GM21576 (cell line): ENCODE results near the gene ACTL9.
"Not testable (repeated sequence)": the region's sequence is repeated elsewhere in the genome, so short reads cannot be mapped to it uniquely, and the experiment has no call there.

Experiments
- ATAC-seq: cut with Tn5 transposase; IDR thresholded peaks from one replicate; pipeline ENCODE4 v1.9.1; 2021; ENCODE audit warnings: mild to moderate bottlenecking, moderate library complexity; ENCODE audit not compliant: unreplicated experiment

ACTL9 gene

GRCh38 chr19:8698433-8699063 lies at the start of gene ACTL9:
Gene ACTL9 (minus strand): TSS chr19:8698795. CDS start chr19:8698701, 94 bp downstream.
- ATAC-seq: no peak

GRCh38 chr19:8739291-8740065 lies 40.9 kb upstream of the ACTL9 start:
- not testable (repeated sequence) for ATAC-seq

DNA sequence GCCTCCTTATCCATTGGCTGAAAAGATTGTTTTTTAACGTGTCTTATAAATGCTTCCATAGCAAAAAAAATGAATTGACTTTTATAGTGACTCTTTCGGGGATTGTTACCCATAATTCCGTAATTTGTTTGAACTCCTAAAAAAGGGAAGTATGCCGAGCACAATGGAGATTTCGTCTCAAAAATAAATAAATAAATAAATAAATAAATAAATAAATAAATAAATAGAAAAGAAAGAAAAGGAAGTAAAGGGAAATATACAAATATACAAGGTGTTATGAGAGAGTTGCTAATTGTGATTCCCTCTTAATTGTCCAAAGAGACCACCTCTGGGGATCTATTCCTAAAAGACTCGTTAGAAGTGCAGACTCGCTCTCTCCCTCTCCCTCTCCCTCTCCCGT lies 39.8 kb upstream of the ACTL9 start:
- no peak for ATAC-seq

- ATAC-seq: no peak
Measured at GRCh38 chr19:8731428-8732169, 33.0 kb upstream of the ACTL9 start.

DNA sequence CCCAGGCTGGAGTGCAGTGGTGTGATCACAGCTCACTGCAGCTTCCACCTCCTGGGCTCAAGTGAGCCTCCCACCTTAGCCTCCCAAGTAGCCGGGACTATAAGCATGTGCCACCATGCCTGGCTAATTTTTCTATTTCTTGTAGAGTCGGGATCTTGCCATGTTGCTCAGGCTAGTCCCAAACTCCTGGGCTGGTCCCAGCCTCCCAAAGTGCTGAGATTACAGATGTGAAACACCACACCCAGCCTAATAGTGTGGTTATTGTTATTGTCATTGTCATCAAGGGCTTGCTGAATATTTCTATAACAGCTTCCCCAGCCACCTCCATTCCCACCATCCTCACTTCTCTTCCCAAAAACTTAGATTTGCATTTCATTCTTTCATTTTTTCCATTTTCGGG lies 25.7 kb upstream of the ACTL9 start:
- no peak for ATAC-seq

DNA sequence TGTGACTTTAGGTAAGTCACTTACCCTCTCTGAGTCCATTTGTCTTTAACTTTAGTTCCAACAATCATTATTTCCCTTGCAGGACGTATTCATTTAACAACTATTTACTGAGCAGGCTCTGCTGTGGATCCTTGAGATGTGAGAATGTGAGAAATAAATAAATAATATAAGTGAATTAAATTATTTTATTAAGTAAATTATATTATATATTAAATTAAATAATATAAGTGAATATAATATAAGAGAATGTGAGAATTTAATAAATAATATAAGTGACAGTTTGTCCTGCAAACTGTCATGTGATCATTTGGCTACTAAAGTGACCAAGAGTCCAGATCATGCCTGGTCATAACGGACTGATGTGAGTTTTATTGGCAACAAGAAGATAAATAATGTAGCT lies 23.4 kb upstream of the ACTL9 start:
- no peak for ATAC-seq

DNA sequence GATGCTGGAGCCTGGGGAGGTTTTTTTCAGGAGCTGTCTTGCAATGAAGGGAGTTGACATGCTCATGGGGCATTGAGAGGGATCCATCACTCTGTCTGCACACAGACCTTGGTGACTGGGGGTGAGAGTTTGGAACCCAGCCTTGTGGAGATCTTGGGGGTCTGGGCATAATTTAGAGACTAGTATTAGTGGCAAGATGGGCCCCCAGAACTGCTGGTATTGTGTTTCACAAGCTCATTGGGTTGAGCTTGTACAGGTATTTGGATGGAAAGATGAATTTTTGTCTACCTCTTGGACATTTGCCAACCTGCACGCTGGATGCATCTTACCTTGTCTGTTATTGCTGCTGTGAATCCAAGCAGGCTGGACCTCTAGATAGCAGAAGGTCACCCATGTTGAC lies 22.7 kb upstream of the ACTL9 start, which contains the start of gene OR2Z1:
Gene OR2Z1, plus strand, starts transcription at position 301 of the 400 bp plus-strand sequence. CDS start 9,395 bp downstream, outside the sequence.
- ATAC-seq: no peak

GRCh38 chr19:8710337-8710736 lies 11.7 kb upstream of the ACTL9 start:
- not testable (repeated sequence) for ATAC-seq

GRCh38 chr19:8705742-8706141 lies 7.1 kb upstream of the ACTL9 start:
- no peak for ATAC-seq

DNA sequence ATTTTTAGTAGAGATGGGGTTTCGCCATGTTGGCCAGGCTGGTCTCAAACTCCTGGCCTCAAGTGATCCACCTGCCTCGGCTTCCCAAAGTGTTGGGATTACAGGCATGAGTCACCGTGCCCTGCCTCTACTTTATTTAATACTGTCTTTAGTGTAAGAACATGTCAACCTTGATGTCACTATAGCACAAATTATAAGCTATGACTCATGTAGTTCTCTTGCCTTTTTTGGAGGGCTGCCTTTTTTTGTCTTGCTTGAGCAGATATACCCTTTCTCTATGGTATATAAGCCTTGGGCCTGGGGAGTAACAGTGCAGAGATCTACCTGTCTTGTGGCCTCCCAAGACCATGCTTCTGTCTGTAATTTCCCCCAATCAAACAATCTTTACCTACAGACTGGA lies 6.7 kb upstream of the ACTL9 start:
- not testable (repeated sequence) for ATAC-seq

DNA sequence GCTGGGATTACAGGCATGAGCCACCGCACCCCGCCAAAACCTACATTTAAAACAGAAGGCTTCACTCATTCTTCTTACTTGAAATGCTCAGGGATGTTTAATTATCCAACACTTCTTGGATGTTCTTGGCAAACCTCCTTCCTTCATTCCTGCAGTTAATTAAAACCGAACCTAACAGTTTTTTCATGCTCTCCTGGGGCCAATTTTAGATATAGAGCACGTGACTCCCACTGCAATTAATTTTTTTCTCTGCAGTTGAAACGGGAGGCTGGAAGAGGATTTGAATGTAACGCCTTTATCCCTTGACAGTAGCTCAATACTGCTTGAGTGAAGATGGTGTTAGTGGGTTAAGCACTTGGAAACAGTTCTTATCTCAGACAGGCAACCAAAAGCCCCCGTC lies 4.6 kb upstream of the ACTL9 start:
- no peak for ATAC-seq

DNA sequence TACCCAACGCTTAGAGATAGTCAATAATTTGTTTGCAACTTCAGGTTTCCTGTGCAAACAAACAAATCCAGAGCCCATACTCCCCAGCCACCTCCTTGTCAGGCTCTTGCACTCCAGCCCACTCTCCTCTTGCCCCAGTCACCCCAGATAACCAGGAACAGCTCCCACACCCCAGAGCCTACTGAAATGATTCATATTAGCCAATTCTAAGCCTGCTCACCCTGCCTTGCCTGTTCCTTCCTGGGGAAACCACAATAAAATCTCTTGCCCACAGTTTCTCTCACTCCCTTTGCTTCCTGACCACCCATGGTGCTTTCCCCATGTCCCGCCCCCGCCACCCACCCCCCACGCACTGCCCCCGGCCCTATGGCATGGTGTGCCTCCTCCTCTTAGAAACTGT lies 3.8 kb upstream of the ACTL9 start:
- no peak for ATAC-seq

DNA sequence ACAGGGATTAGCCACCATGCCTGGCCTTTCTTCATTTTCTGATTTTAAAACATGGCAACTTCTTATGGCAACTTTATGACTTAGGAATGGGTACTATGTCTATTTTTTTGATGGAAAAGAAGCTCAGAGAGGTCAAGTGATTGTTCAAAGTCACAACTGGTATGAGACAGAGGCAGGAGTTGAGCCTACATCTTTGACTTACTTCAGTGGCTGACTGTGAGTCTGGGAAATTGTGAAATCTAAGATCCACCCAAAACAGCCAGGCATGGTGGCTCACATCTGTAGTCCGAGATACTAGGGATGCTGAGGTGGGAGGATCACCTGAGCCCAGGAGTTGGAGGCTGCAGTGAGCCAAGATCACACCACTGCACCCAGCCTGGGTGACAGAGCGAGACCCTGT lies 2.4 kb upstream of the ACTL9 start:
- ATAC-seq: no peak

DNA sequence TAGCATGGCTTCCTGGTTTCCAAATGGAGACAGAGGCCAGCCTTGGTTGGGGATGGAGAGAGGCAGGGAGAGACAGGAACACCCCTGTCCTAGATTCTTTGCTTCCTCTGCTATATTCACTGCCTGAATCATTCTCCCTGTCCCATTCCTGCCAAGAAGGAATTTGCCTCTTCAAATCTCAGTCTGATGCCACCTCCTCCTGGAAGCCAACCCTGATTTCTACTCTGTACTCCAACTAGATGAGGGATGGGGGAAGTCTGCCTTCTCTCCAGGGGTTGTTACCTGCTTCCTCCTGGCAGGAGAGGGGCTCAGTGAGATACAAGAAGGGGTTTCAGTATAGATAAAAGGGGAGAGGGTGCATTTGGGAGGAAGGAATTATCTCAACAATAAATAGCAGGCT lies 1.3 kb upstream of the ACTL9 start:
- ATAC-seq: no peak

GRCh38 chr19:8697671-8698432 lies 743 bp downstream of the ACTL9 start:
- ATAC-seq: no peak

- ATAC-seq: no peak
Measured at GRCh38 chr19:8696993-8697392, 1.6 kb downstream of the ACTL9 start.

DNA sequence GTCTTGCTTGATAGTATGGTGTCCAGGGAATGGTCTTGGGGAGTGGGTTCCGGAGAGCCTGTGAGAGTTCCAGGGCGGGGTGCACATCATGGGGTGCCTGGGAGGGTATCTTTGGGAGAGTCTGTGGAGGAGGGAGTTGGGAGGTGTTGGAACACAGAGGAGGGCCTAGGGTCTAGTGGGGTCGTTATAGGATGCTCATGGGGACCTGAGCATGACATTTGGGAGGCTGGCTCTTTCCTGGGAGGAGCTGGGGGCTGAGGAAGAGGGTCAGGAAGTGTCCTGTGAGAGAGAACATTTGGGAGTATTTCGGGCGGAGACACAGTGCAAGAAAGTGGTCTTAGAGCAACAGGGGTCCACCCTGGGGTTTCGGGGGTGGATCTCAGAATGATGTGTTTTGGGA lies 2.7 kb downstream of the ACTL9 start:
- no peak for ATAC-seq

- no peak for ATAC-seq
Measured at GRCh38 chr19:8695501-8695900, 3.1 kb downstream of the ACTL9 start.

- no peak for ATAC-seq
Measured at GRCh38 chr19:8690753-8691539, 7.6 kb downstream of the ACTL9 start.

- no peak for ATAC-seq
Measured at GRCh38 chr19:8688930-8689329, 9.7 kb downstream of the ACTL9 start.
